Measurements from ENCODE around the gene FAM89B.
"Not testable (repeated sequence)": the region's sequence is repeated elsewhere in the genome, so short reads cannot be mapped to it uniquely, and the experiment has no call there.

The FAM89B gene

GRCh38 chr11:65558002-65558929 is 14.1 kb upstream of the FAM89B start, which contains the start of gene LTBP3:
LTBP3 (minus strand) TSS chr11:65558359; CDS start chr11:65557959, 400 bp downstream.
- peak; percentile 20 for DNase-seq

GRCh38 chr11:65558930-65559509 is 13.3 kb upstream of the FAM89B start:
- DNase-seq = no peak

DNA sequence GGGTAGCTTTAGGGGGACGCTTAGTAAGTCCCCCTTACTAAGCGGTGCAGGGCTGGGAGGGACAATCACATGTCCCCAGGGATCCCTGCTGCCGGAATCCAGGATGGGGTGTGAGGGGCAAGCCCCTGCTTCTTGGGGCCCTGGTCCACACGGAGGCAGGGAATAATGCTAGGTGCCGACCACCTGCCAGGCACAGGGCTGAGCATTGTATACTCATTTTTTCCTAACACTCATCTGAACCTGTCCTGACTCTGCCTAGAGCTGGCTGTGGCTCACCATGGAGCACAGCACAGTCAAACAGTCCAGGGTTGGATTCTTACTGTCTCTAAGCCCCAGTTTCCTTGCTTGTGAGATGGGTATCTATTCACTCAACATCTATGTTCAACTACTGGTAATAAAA is 12.8 kb upstream of the FAM89B start:
- DNase-seq = no peak

DNA sequence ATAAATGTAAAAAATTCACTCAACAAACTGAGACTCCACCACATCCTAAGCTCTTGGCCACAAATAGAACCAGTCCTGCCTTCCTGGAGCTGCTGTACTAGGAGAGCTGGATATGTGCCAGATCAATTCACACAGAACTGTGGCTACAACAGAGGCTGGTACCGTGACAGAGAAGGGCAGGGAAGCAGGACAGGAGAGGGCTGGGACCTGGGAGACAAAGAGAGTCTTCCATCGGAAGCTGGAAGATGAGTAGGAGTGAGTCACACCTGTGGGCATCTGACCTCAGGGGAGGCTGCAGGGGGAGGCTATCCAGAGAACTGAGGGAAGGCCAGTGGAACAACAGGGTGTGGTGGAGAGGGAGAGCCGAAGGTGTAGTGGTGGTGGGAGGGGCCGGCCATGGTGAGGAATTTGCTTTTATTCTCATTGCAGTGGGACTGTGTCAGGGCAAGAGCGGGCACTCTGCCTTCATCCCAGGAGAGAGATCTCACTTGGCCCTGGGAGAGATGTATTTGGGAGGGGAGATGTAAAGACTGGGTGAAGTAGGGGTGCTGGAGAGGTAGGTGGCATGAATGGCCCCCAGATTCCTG is 12.3 kb upstream of the FAM89B start:
- DNase-seq = no peak

- no peak for DNase-seq
These were observed 11.6 kb upstream of the FAM89B start for GRCh38 chr11:65560555-65561418.

GRCh38 chr11:65562020-65562419 is 10.3 kb upstream of the FAM89B start:
- no peak for DNase-seq

GRCh38 chr11:65562788-65563187 is 9.6 kb upstream of the FAM89B start:
- DNase-seq = no peak

DNA sequence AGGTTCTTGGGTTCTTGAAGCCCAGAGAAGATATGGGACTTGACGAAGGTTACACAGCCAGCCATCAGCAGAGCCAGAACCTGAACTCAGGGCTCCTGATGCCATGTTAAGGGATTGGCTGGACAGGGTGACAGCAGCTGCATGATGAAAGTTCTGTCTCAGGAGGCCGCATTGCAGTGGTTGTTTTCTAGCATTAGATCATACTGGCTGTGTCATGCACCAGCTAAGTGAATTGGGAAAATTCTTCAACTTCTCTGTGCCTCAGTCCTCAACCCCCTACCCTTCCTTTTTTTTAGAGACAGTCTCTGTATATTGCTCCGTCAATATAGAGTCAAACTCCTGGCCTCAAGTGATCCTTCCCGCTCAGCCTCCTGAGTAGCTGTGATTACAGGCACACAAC is 8.7 kb upstream of the FAM89B start:
- DNase-seq = no peak

DNA sequence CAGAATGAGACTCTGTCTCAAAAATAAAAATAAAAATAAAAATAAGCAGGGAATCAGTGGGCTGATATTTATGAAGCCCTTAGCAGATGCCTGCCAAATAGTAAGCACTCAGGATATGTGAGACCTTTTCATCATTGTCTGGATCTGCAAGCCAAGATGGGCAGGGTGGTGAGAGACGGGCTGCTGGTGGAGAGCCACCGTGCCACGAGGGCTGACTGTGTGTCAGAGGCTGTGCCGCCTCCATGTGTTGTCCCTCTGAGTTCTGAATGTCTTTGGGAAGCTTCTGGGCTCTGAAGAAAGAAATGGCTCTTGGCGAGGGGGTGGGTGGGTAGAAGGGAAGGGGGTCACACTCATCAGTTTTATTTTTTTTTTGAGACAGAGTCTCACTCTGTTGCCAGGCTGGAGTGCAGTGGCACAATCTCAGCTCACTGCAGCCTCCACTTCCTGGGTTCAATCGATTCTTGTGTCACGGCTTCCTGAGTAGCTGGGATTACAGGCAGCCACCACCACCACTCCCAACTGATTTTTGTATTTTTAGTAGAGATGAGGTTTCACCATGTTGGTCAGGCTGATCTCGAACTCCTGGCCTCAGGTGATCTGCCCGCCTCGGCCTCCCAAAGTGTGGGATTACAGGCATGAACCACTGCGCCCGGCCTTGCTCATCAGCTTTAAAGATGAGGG is 7.3 kb upstream of the FAM89B start:
- DNase-seq = not testable (repeated sequence)

- DNase-seq = no peak
These were observed 6.5 kb upstream of the FAM89B start for GRCh38 chr11:65565624-65566453.

- no peak for DNase-seq
These were observed 3.0 kb upstream of the FAM89B start for GRCh38 chr11:65569164-65569972.

DNA sequence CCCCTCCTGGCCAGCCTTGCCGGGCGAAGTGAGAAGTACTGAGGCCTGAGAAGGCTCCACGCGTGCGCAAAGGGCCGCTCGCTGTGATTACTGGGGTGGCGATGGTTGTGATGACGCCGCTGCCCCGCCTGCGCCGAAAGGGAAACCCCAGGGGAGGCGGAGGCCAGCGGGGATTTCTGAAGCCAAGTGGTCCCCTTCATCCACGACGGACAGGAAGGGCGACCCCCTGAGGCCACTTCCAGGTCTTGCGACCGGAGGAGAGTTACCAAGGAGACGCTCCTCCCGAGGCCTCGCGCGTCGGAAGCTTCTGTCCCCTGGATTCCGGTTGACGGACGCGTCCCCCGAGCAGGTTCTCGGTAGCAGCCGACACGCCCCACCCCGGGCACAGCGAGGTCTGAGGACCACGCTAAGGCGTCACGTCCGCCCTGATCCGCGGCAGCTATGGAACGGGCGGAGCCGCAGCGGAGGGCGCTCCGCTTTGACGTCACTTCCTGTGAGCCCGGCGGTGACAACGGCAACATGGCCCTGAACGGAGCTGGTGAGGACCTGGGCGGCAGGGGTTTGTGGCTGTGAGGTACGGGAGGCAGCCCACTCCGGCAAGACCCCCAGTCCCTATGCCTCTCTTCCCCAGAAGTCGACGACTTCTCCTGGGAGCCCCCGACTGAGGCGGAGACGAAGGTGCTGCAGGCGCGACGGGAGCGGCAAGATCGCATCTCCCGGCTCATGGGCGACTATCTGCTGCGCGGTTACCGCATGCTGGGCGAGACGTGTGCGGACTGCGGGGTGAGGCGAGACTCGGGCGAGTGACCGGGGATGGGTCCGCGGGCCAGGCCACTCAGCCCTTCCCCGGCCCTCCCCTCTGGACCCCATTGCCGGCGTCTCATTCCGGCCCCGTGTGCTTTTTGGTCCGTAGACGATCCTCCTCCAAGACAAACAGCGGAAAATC is 2.1 kb upstream of the FAM89B start, which contains the start of gene ZNRD2:
Gene ZNRD2, plus strand, starts transcription at position 505 of the 946 bp plus-strand sequence. Its CDS starts 15 bp downstream, at position 520.
- DNase-seq = peak; percentile 98

DNA sequence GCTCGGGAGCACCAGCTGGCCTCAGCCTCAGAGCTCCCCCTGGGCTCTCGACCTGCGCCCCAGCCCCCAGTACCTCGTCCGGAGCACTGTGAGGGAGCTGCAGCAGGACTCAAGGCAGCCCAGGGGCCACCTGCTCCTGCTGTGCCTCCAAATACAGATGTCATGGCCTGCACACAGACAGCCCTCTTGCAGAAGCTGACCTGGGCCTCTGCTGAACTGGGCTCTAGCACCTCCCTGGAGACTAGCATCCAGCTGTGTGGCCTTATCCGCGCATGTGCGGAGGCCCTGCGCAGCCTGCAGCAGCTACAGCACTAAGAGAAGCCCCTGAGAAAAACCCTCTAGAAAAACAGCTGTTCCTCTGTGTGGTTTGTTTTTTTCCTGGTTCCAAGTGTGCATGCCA is 918 bp upstream of the FAM89B start:
- no peak for DNase-seq

- DNase-seq = no peak
These were observed 398 bp upstream of the FAM89B start for GRCh38 chr11:65571940-65572339.

GRCh38 chr11:65573391-65574079 is 1.2 kb downstream of the FAM89B start:
- DNase-seq = no peak

- DNase-seq = peak; percentile 99
These were observed 1.9 kb downstream of the FAM89B start for GRCh38 chr11:65574109-65574810.

DNA sequence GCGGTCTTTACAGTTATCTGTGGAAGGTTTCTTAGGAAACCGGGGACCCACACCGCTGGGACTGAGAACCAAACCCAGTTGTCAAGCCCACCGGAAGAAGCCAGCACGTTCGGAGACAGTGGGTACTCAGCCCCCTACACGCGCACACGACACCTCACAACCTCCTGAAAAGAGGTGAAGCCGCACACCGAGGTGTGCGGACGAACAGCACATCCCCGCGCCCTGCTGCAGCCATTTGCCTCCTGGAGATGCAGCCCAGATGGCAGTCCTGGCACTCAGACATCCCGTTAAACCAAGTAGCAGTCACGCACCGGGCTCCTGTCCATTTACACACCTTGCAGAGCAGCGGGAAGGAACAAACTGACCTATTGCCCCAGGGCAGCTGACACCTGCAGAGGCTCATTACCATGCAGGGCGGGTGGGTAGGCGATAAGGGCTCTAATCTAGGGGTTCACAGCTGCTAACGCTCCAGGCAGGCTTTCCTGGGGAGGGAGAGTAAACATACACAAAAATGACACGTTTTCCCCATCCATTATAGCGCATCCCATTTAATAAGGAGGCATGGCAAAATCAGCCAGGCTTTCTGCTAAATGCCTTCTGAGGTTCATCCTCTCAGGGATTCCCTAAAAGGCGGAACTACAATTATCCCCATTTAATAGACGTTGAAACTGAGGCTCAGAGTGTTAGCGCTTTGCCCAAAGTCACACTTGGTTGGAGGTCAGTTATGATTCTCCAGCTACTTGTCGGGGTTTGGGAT is 2.7 kb downstream of the FAM89B start:
- no peak for DNase-seq

Data from GDM1 (cell line).